Stimulated activated CD8-positive, alpha-beta memory T cell treated with anti-CD3 and anti-CD28 coated beads, Interleukin-4, amount 100 ng/mL, for 24 hours (primary cell): Measurements from ENCODE around the gene E2F2.

ENCODE experiments used
- DNase-seq: peaks from one replicate; pipeline ENCODE4 v3.0.0-alpha.2; 2020; ENCODE audit warnings: low read depth

E2F2 gene

DNA sequence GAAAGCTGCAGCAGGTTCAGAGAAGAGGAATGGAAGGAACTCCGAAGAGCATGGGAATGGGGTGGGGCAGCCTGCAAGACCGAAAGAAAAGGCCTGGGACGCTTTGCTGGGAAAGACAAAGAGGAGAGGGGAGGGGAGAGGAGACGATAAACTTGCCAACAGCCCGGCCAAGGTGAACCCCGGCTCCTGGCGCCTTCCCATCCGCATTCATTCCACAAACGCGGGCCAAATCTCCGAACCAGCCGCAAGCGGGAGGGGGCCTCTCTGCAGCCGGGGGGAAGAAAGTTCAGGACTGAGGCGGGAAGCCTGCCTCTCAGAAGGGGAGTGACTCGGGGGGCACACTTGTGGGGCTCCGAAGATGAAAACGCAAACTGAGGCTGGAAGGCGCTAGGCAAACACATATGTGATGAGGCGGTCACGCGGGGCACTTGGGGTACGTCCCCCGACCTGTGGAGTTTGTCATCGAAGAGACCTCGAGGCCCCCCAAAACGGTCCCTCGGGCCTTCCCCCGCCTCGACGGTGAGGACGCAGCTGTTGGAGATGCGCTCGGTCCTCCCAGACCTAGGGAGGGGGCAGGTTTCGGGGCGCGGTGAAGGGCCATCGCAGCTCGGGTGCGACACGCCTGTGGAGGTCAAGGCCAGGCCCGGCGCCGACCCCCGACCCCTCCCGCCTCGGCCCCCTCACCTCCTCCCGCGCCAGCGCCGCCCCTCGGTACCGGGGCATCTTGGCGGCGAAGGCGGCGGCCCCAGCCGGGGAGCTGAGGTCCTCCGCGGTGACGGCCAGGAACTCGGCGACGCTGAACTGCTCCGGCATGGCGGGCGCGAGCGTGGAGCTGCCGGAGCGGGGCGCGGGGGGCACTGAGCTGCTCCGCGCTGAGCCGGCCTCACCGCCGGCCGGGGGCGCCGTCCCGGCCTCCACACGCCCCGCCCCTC lies 47.4 kb downstream of the E2F2 start, which contains the start of gene ASAP3:
TSS of gene ASAP3 (minus strand) at position 859 of the 932 bp plus-strand sequence. CDS start at position 813, 46 bp downstream.
- no peak for DNase-seq

DNA sequence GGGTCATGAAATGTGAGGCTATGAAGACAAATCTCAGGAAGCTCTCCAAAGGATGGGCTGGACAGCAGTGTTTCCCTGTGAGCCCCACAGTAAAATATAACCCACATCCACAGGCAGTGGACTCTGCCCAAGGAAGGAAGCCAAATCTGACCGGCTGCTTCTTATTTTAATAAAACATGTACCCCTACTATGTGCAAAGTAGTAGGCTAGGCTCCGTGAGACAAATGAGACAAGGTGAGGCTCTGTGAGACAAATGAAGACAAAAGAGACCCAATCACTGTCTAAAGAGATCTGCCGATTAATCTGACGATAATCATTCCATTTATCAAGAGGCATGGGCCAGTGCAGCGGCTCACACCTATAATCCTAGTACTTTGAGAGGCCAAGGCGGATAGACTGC lies 49.1 kb downstream of the E2F2 start:
- no peak for DNase-seq

GRCh38 chr1:23481026-23481597 lies 49.9 kb downstream of the E2F2 start:
- no peak for DNase-seq

DNA sequence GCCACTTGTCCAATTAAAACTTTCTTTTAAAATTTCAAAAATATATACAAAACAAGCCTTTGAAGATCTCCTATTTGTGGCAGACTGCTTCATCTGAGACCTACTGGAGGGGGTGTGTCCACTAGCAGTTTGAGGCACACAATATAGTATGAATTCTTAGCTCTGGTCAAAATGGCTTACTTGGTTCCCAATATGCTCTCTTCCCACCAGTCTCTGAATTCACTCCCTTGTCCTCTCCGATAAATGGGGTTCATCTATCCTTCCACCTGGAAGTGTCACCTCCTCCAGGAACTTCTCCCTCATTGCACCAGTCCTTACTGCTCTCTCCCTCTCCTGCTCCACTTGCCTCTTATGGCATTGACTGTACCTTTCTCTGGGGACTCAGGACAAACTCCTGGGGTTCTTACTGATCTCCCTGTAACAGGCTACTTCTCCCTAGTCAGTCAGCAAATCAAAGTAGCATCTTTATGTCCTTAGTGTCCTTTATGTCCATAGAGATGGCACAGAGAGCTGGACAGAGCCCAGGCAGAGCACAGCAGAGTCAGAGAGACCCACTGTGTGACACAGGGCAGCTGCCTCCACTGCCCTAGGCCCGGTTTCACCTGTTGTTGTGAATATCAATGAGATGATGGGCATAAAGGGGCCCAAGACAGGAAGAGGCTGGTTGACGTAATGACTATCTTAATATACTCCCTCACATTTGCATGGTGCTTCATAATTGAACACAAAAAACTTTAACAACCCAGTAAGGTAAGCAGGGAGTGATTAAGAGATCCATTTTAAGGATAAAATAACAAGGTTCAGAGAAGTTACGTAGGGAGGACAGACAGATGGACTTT lies 50.6 kb downstream of the E2F2 start:
- no peak for DNase-seq

DNA sequence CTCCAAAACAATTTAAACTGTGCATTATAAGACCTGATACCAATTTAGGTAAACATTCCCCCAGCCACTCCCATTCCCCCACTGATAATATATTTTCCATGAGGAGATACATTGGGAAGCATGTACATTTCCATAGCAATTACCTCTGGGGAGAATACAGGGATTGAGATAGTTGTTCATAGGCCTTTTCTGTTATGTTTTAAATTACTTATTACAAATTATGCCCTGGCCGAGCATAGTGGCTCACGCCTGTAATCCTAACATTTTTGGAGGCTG lies 51.4 kb downstream of the E2F2 start:
- no peak for DNase-seq

DNA sequence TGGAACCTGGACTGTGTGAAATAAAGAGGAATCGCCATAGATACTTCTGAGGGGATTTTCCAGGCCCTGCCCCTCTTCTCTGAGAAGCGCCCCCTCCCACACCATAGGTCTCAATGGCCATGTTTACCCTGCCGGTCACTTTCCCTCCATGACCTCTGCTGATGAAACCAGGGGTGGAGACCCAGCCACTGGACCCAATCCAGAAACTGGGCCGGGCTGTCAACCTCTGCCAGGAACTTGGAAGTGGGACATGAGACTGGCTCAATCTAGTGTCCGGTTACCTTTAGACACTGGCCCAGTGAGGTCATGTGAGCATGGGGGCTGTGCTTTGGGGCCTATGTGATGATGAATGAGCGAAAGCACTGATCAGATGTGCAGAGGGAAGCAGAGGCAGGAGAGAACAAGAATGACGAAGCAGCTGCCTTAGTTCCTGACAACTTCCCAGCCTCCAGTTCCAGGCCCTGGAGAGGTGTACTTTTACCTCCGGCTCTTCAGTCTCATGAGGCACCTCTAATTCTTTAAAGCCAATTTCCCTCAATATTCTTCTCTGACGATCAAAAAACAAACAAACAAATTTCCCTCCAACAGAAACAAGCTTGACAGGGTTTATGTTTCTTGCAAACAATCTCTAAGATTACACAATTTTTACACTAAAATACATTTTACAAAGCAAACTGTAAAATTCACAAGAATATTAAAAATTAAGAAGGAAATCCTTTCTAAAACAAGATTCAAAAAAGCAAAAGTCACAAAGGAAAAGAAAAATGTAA lies 52.0 kb downstream of the E2F2 start:
- DNase-seq, result no peak

DNA sequence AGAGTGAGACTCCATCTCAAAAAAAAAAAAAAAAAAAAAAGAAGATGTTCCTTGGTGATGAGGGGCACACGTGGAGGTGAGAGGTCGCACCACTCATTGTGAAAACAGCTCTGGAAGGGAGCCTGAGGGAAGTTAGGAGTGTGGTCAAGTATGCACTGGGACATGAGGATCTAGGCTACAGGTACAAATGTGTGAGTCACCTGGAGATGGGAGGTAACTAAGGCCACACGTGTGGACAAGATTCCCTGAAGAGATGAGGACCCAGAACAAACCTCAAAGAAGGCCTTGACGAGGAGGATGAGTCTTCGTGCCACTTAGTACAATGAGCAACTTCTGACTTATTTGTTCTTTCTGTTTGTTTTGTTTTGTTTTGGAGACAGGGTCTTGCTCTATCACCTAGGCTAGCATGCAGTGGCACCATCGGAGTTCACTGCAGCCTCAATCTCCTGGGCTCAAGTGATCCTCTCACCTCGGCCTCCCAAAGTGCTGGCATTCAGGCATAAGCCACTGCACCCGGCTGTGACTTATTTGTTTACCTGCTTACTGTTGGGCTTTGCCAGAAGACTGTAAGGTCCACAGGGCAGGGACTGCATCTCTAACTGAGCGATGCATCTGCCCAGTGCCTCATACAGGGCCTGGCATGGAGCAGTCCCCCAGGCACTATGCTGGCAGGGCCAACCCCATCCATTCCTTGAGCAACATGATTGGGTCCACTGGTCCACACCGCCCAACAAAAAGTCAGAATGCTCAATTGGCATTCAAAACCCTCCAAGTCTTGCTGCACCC lies 53.5 kb downstream of the E2F2 start:
- no peak for DNase-seq

- no peak for DNase-seq
These were observed 55.4 kb downstream of the E2F2 start for GRCh38 chr1:23475641-23476040.

DNA sequence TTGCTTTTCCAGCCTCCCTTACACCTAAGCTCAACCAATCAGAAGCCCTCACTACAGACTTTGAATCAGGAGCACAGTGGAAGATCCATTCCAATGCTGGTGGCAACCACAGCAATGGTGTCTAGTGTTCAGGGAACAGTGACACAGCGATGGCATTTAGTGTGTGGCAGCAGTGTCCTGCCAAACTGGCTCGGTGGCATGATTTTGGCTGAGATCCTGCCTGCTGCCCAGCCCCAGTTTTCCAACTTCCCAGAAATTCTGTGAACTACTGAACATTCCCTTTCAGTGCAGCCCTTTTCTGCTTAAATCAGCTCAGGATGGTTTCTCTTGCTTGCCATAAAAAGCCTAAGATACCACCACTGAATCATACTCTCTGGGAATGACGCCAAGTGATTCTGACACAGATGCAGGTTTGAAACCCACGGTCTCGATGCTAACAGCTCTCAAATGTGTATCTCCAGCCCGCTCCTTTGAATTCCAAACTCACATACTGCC lies 55.9 kb downstream of the E2F2 start:
- no peak for DNase-seq

GRCh38 chr1:23473037-23473800 lies 57.8 kb downstream of the E2F2 start:
- DNase-seq, result no peak

GRCh38 chr1:23472351-23473036 lies 58.5 kb downstream of the E2F2 start:
- DNase-seq, result no peak

GRCh38 chr1:23471473-23472075 lies 59.5 kb downstream of the E2F2 start:
- DNase-seq, result no peak

DNA sequence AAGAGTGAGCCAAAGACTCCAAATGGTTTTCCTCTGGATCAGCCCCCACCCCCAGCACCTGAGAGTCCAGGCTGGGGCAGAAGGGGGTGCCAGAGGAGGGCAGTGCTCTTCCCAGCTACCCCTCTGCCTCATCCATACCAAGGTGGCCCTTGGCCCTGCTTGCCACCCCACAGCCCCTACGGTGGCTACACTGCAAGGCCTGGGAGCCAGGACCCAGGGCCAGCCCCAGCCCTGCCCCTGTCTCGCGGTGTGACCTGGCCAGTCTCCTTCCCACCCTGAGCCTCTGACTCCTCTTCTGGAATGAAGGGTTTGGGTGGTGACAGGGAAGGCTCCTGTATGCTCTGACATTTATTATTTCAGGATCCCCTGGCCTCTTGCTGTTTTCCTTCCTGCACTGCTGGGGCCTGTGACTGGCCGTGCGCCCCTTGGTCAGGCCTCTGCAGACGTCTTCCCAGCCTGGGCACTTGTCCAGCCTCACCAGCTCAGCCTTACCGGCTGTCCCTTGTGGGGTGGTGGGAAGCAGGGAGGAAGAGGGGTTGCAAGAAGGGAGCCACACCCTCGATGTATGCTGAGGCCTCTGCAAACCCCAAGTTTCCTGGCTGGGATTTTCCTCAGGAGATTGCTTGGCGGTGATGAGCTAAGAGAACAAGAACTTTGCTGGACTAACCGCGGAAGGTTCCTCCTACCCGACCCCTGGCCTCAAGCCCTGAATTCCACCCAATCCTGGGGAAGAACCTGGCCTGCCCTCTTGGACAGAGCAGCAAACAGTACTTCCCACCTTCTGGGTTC lies 60.6 kb downstream of the E2F2 start:
- no peak for DNase-seq

DNA sequence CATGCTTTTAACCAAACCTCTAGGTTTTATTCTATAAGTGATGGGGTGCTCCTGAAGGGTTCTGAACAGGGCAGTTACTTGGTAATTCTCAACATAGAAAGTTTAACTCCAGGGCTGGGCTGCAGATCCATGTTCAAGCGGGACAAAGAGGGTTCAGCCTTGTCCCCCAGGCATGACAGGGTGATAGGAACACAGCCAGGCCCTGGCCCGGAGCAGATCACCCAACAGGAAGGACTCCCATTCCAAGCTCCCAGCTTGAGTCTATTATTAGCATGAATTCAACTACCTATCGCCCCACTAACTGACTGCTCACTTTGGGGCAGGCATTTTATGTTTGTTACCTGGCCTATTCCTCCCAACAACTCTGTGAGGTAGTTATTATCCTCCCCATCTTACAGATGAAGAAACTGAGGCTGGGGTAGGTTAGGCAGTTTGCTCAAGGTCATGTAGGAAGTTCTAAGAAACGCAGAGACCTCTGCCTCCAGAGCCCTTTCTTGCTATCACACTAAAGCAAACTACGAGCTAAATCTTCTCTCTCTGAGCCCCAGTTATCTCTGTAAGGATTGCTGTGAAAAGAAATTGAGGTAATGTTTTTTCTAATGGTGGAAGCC lies 61.6 kb downstream of the E2F2 start:
- DNase-seq, result no peak

DNA sequence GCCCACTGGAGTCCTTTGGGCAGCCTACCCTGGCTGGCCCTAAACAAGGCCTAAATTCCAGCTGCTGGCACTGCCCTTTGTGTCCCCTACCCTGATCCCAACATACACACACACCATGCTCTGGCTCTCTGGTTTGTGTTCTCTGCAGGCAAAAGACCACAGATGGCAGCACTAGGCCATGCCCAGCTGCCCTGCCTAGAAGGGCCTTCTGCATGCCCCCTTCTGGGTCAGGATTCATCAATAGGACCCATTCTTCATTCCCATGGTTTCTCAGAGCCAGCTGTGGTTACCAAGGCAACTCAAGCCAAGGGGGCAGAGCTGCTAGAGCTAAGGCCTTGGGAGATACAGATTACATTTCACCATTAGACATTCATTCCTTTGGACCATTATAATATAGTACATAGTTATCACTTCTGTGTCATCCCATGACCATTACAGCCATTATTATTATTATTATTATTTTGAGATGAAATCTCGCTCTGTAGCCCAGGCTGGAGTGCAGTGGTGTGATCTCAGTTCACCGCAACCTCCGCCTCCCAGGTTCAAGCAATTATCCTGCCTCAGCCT lies 64.5 kb downstream of the E2F2 start:
- no peak for DNase-seq

- no peak for DNase-seq
These were observed 67.7 kb downstream of the E2F2 start for GRCh38 chr1:23463286-23463685.

DNA sequence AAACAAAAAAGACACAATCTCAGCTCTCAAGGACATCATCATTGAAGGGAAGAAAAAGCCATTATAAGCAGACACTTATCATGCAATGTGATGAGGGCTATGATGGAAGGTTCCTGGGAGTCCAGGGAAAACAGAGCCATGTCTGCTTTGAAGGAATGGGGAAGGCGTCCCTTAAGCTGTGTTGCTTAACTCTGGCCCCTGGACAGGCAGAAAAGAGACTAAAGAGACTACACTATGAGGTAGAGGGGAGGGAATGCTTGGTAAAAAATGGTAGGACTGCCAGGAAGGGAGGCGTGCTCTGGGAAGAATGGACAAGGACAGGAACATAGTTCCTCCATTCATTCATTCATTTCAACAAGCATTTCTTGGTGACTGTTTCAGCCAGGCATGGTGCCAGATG lies 68.3 kb downstream of the E2F2 start:
- DNase-seq, result no peak

DNA sequence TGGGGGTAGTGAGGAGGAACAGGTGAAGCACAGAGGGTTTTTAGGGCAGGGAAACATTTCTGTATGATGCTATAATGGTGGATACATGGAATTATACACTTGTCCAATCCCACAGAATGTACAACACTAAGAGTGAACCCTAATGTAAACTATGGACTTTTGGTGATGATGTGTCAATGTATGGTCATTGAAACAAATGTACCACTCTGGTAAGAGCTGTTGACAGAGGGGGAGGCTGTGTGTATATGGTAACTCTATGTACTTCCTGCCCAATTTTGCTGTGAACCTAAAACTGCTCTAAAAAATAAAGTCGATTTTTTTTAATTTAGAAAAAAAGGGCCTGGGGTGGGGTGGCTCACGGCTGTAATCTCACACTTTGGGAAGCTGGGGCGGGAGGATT lies 70.0 kb downstream of the E2F2 start:
- DNase-seq, result no peak
